ENCODE data around the gene NUDT8. TPM values are rescaled to one million over a fixed set of nuclear protein-coding genes. Genes with fewer than 3 reads are reported as not detected.

Gene NUDT8
- total RNA-seq, 1 donor from 2014 or later = 3.0 TPM

- FAIRE-seq = no peak
- Histone ChIP-seq H2AFZ (ENCODE audit: low read depth, low read length) (no peak overlapping the region), H3K36me3 (ENCODE audit: insufficient read depth, low read length) (no peaks in the 10 kb centered on the region), H3K4me1 (ENCODE audit: insufficient read depth, low read length) (no peaks in the 10 kb centered on the region), H4K20me1 (ENCODE audit: insufficient read depth, low read length) (no peaks in the 10 kb centered on the region), H3K4me3 (ENCODE audit: insufficient read depth, low read depth, low read length) (no peak overlapping the region), H3K27me3 (ENCODE audit: insufficient read depth, low read length) (peaks cover 2% of the 10 kb centered on the region), H3K9me3 (ENCODE audit: insufficient read depth, low read depth, low read length) (peaks cover 3% of the 10 kb centered on the region), H3K4me2 (ENCODE audit: low read length) (no peak overlapping the region), H3K27ac (ENCODE audit: low read depth, low read length) (no peak overlapping the region), H3K9ac (ENCODE audit: low read length) (no peak overlapping the region), H3K79me2 (ENCODE audit: insufficient read depth, low read length) (no peaks in the 10 kb centered on the region)
- no peaks in the 10 kb centered on the region for H3K36me3 Mint-ChIP-seq (ENCODE audit: low read depth, unreplicated experiment)
- peaks cover 2% of the 10 kb centered on the region for H3K9me3 Mint-ChIP-seq (ENCODE audit: unreplicated experiment)
- no peak overlapping the region for H3K27ac Mint-ChIP-seq (ENCODE audit: unreplicated experiment)
- TF ChIP-seq CTCF (IDR thresholded peaks at IDR 0.05; ENCODE audit: insufficient read depth, low read depth, low read length) (no peak), EZH2 (IDR thresholded peaks at IDR 0.05; ENCODE audit: insufficient read depth, low read length) (no peak)
- H3K27me3 Mint-ChIP-seq (ENCODE audit: low read depth, unreplicated experiment) = peaks cover 3% of the 10 kb centered on the region
- H3K4me3 Mint-ChIP-seq (ENCODE audit: unreplicated experiment) = no peak overlapping the region
- H3K4me1 Mint-ChIP-seq (ENCODE audit: low read depth, unreplicated experiment) = no peaks in the 10 kb centered on the region
- DNase-seq (ENCODE audit: low read depth) = no peak
Observed at GRCh38 chr11:67652965-67653845, 23.5 kb upstream of the NUDT8 start.

- peaks cover 2% of the 10 kb centered on the region for H3K9me3 Mint-ChIP-seq (ENCODE audit: unreplicated experiment)
- H3K27ac ChIP-seq (ENCODE audit: low read depth, low read length) = no peak overlapping the region
- no peak for DNase-seq (ENCODE audit: low read depth)
Observed at GRCh38 chr11:67651976-67652781, 22.4 kb upstream of the NUDT8 start.

More at GRCh38 chr11:67651976-67652781, 22.4 kb upstream of the NUDT8 start:
- Histone ChIP-seq H3K27me3 (ENCODE audit: insufficient read depth, low read length) (peaks cover 2% of the 10 kb centered on the region), H3K9ac (ENCODE audit: low read length) (no peak overlapping the region), H3K36me3 (ENCODE audit: insufficient read depth, low read length) (no peaks in the 10 kb centered on the region), H2AFZ (ENCODE audit: low read depth, low read length) (no peak overlapping the region), H3K79me2 (ENCODE audit: insufficient read depth, low read length) (no peaks in the 10 kb centered on the region), H3K4me3 (ENCODE audit: insufficient read depth, low read depth, low read length) (no peak overlapping the region), H3K4me2 (ENCODE audit: low read length) (no peak overlapping the region), H3K9me3 (ENCODE audit: insufficient read depth, low read depth, low read length) (peaks cover 3% of the 10 kb centered on the region), H3K4me1 (ENCODE audit: insufficient read depth, low read length) (no peaks in the 10 kb centered on the region), H4K20me1 (ENCODE audit: insufficient read depth, low read length) (no peaks in the 10 kb centered on the region)
- no peak overlapping the region for H3K27ac Mint-ChIP-seq (ENCODE audit: unreplicated experiment)
- TF ChIP-seq EZH2 (IDR thresholded peaks at IDR 0.05; ENCODE audit: insufficient read depth, low read length) (no peak), CTCF (IDR thresholded peaks at IDR 0.05; ENCODE audit: insufficient read depth, low read depth, low read length) (no peak)
- peaks cover 10% of the 10 kb centered on the region for H3K27me3 Mint-ChIP-seq (ENCODE audit: low read depth, unreplicated experiment)
- no peak for FAIRE-seq
- no peaks in the 10 kb centered on the region for H3K36me3 Mint-ChIP-seq (ENCODE audit: low read depth, unreplicated experiment)
- H3K4me3 Mint-ChIP-seq (ENCODE audit: unreplicated experiment) = no peak overlapping the region
- H3K4me1 Mint-ChIP-seq (ENCODE audit: low read depth, unreplicated experiment) = no peaks in the 10 kb centered on the region

All from astrocyte (in vitro differentiated cells and primary cell).